Measurements from ENCODE around the gene SCMH1. TPM values are rescaled to one million over a fixed set of nuclear protein-coding genes. Genes with fewer than 3 reads are reported as not detected.

Gene SCMH1
- total RNA-seq, result 12.4 and 15.0 TPM in 2 replicates

DNA sequence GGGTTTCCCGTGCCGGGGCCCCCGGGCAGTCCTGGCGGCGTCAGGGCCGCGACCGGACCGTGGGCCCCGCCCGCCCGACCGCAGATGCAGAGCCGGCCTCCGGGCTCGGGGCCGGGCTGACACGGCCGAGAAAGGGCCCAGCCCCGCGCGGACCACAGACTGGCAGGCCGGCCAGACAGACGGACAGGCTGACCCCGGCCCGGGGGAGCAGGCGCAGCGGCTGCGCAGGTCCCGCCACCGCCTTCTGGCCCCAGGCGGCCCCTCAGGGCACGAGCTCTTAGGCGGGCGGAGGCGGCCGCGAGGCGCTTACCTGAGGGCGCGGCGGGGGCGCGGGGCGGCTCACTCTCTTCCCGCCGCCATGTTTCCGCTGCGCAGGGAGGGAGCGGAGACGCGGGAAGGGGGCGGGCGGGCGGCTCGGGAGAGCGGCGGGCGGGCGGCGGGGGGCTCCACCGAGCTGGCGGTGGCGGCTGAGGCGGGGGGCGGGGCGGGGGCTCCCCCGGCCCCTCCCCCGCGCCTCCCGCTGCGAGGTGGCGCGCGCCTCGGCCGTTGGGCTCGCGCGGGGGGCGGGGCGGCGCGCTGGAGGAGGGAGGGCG lies at the start of gene SCMH1:
SCMH1 (minus strand) TSS at position 558 of the 593 bp plus-strand sequence. CDS start 56,173 bp downstream, outside the sequence.

DNA sequence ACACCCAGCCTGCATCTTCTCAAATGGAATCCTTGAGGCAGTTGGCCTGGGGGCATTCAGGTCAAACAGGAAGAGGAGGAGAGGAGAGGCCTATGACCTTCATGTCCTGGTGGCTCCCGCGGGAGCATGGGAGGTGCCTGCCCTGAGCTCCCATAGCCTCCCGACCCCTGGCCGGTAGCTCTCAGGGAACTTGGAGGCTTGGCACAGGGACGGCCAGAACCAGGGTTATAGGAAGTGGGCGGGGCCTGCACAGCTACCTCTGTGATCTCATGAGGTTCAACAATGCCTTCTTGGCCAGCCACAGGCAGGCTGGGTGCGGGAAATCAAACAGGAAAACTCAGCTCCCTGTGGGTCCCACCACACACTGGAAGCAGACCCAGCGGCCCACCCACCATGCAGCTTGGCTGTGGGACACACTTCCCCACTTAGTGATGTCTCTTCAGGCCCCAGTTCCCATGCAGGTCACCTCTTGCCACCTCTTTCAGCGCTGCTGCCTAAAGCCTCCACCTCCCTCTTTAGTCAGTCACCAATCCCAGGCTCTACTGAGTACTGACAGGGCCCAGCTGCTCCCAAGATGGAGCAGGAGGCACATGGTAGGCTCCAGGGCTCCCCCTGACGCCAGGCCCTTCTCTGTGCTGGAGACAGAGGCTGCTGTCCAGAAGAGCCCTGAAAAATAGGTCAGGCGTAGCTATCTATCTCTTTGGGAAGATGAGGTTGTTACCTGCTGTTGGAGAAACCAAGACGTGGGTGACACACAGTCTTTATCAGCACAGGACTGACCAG lies 220.4 kb downstream of the SCMH1 start, which contains the start of gene SLFNL1:
SLFNL1 (minus strand) TSS at position 200 of the 783 bp plus-strand sequence. CDS start 1,065 bp downstream, outside the sequence.

GRCh38 chr1:40979241-40980067 lies 262.7 kb downstream of the SCMH1 start, which contains the start of gene CTPS1:
TSS of gene CTPS1 (plus strand) at chr1:40979696. CDS start at chr1:40983291, 3,595 bp downstream.

Other genes with a start within 250 kb of the SCMH1 start
- gene SLFNL1, start 220.6 kb downstream of the SCMH1 start, total RNA-seq, result 0.18 and 0.28 TPM in 2 replicates
- gene FOXO6, start 119.1 kb upstream of the SCMH1 start, total RNA-seq, result 0.18 and 0.19 TPM in 2 replicates
- gene EDN2, start 242.4 kb upstream of the SCMH1 start, total RNA-seq, result 0.09 and 0.28 TPM in 2 replicates